ENCODE measurements around the gene MYO1E.

GRCh38 chr15:59259137-59259943, 113.3 kb downstream of the MYO1E start:
- TF ChIP-seq EZH2 (IDR thresholded peaks at IDR 0.05) (no peak), FOXP2 (optimal IDR thresholded peaks at IDR 0.05; ENCODE audit: control extremely low read depth, extremely low read length, insufficient read depth) (no peak), POLR2AphosphoS5 (IDR thresholded peaks at IDR 0.05; ENCODE audit: borderline replicate concordance, low read depth, low read length) (no peak)
